Measurements from ENCODE around the gene NAALADL2.

The NAALADL2 gene

DNA sequence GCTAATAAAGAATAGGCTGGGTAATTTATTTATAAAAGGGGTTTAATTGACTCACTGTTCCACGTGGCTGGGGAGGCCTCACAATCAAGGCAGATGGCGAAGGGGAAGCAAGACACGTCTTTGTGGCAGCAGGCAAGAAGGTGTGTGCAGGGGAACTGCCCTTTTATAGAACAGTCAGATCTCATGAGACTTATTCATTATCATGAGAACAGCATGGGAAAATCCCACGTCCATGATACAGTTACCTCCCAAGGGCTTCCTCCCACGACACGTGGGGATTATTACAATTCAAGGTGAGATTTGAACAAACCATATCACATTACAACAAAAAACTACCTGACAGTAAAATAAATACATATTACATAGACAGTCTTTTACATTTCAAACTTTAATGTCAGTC lies 414.9 kb downstream of the NAALADL2 start:
- Histone ChIP-seq H3K79me2 (ENCODE audit: insufficient read depth, low read length) (no peaks in the 10 kb centered on the region), H3K9ac (ENCODE audit: low read length) (no peak overlapping the region), H3K36me3 (ENCODE audit: low read length) (no peaks in the 10 kb centered on the region), H3K27me3 (ENCODE audit: low read length) (no peaks in the 10 kb centered on the region), H3K4me2 (ENCODE audit: low read depth, low read length, poor library complexity, severe bottlenecking) (peak overlapping the region; percentile 30), H4K20me1 (ENCODE audit: low read depth, low read length) (no peaks in the 10 kb centered on the region), H3K4me3 (ENCODE audit: insufficient read depth, low read length, poor library complexity, severe bottlenecking) (no peak overlapping the region), H3K9me3 (ENCODE audit: insufficient read depth, low read length) (no peaks in the 10 kb centered on the region), H3K9me2 (replicated peaks; ENCODE audit: insufficient read depth, low read length) (no peaks in the 10 kb centered on the region), H3K27ac (ENCODE audit: low read depth, low read length) (peak overlapping the region; percentile 12; the same call in 1 of the 2 replicates), H2AFZ (ENCODE audit: low read depth, low read length, severe bottlenecking) (no peak overlapping the region), H3F3A (ENCODE audit: insufficient read depth) (no peaks in the 10 kb centered on the region)
- no peak for TF ChIP-seq EZH2phosphoT487 (conservative IDR thresholded peaks at IDR 0.05; ENCODE audit: low read length)
- TF ChIP-seq, protein P1, sequence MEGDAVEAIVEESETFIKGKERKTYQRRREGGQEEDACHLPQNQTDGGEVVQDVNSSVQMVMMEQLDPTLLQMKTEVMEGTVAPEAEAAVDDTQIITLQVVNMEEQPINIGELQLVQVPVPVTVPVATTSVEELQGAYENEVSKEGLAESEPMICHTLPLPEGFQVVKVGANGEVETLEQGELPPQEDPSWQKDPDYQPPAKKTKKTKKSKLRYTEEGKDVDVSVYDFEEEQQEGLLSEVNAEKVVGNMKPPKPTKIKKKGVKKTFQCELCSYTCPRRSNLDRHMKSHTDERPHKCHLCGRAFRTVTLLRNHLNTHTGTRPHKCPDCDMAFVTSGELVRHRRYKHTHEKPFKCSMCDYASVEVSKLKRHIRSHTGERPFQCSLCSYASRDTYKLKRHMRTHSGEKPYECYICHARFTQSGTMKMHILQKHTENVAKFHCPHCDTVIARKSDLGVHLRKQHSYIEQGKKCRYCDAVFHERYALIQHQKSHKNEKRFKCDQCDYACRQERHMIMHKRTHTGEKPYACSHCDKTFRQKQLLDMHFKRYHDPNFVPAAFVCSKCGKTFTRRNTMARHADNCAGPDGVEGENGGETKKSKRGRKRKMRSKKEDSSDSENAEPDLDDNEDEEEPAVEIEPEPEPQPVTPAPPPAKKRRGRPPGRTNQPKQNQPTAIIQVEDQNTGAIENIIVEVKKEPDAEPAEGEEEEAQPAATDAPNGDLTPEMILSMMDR (IDR thresholded peaks at IDR 0.05; ENCODE audit: insufficient read depth, low read length, poor library complexity, severe bottlenecking): no peak

DNA sequence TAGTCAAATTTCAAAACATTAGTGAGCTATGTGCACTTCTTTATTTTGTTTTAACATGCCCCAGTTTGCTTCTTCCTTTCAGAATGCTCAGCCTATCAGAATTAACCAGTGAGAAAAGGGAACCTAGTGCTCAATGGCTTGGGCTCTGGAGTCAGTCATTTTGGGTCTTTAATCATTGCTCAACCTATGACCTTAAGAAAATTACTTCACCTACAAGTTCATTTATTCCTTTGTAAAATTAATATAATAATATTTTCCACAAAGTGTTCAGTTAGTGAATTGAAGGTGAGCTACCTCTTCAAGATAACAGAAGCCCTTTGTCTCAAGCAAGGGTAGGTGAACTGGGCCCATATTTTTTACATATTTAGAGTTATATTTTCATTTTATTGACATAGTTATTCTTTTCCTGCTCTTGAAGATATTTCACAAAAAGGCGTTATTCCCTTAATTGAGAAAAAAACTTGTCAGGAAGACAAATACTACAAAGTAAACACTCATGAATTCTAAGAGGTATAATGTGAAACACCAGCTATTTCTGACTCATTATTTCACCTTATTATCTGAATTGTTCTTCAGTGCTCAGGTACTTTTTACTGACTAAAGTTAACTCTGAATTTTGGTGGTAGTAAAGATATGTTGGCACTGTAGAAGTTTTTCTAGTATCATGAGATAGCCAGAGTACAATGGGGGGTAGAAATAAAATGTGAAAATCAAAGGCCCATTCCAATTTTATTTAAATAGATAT lies 415.5 kb downstream of the NAALADL2 start:
- no peak for TF ChIP-seq EZH2phosphoT487 (conservative IDR thresholded peaks at IDR 0.05; ENCODE audit: low read length)
- TF ChIP-seq, protein P1 (IDR thresholded peaks at IDR 0.05; ENCODE audit: insufficient read depth, low read length, poor library complexity, severe bottlenecking): no peak
- Histone ChIP-seq H2AFZ (ENCODE audit: low read depth, low read length, severe bottlenecking) (no peak overlapping the region), H3K9ac (ENCODE audit: low read length) (no peak overlapping the region), H3K27me3 (ENCODE audit: low read length) (no peaks in the 10 kb centered on the region), H3K9me3 (ENCODE audit: insufficient read depth, low read length) (no peaks in the 10 kb centered on the region), H3K36me3 (ENCODE audit: low read length) (no peaks in the 10 kb centered on the region), H3K79me2 (ENCODE audit: insufficient read depth, low read length) (no peaks in the 10 kb centered on the region), H4K20me1 (ENCODE audit: low read depth, low read length) (no peaks in the 10 kb centered on the region), H3K4me3 (ENCODE audit: insufficient read depth, low read length, poor library complexity, severe bottlenecking) (no peak overlapping the region), H3K27ac (ENCODE audit: low read depth, low read length) (peak overlapping the region; percentile 12; the same call in 1 of the 2 replicates), H3K9me2 (replicated peaks; ENCODE audit: insufficient read depth, low read length) (no peaks in the 10 kb centered on the region), H3K4me2 (ENCODE audit: low read depth, low read length, poor library complexity, severe bottlenecking) (peak overlapping the region; percentile 0), H3F3A (ENCODE audit: insufficient read depth) (no peaks in the 10 kb centered on the region)

DNA sequence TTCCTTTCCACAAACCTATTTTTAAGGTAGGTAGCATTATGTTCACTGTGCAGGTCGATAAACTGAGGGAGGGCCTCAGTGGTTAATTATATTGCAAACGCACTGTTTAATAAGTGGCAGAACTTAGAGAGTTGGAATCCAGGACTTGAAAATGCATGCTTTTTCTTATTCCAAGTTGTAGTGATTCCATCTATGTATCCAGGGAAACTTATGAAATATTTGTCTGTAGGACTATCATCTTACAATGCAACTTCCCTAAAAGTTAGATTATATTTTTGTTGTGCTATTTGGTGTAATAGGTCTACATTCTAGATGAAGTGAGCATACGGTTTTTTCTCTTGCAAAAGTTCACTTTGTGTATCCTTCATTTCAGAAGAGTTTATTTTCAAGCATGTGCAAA lies 419.5 kb downstream of the NAALADL2 start:
- no peak overlapping the region for H3K9ac ChIP-seq (ENCODE audit: low read length)
- no peaks in the 10 kb centered on the region for H3F3A ChIP-seq (ENCODE audit: insufficient read depth)
- TF ChIP-seq, protein P1 (IDR thresholded peaks at IDR 0.05; ENCODE audit: insufficient read depth, low read length, poor library complexity, severe bottlenecking): no peak
- no peak for TF ChIP-seq EZH2phosphoT487 (conservative IDR thresholded peaks at IDR 0.05; ENCODE audit: low read length)
- no peak overlapping the region for H3K4me3 ChIP-seq (ENCODE audit: insufficient read depth, low read length, poor library complexity, severe bottlenecking)
- no peak overlapping the region for H3K27ac ChIP-seq (ENCODE audit: low read depth, low read length)
- no peaks in the 10 kb centered on the region for H3K36me3 ChIP-seq (ENCODE audit: low read length)
- no peaks in the 10 kb centered on the region for H4K20me1 ChIP-seq (ENCODE audit: low read depth, low read length)
- H3K9me3 ChIP-seq (ENCODE audit: insufficient read depth, low read length): no peaks in the 10 kb centered on the region
- H3K4me2 ChIP-seq (ENCODE audit: low read depth, low read length, poor library complexity, severe bottlenecking): no peak overlapping the region
- H3K9me2 ChIP-seq (replicated peaks; ENCODE audit: insufficient read depth, low read length): no peaks in the 10 kb centered on the region
- no peaks in the 10 kb centered on the region for H3K79me2 ChIP-seq (ENCODE audit: insufficient read depth, low read length)
- no peak overlapping the region for H2AFZ ChIP-seq (ENCODE audit: low read depth, low read length, severe bottlenecking)
- no peaks in the 10 kb centered on the region for H3K27me3 ChIP-seq (ENCODE audit: low read length)
